Measurements from ENCODE around the gene SERPINE2.

GRCh38 chr2:224046752-224047151 is 7.7 kb upstream of the SERPINE2 start:
- TF ChIP-seq, protein P1, sequence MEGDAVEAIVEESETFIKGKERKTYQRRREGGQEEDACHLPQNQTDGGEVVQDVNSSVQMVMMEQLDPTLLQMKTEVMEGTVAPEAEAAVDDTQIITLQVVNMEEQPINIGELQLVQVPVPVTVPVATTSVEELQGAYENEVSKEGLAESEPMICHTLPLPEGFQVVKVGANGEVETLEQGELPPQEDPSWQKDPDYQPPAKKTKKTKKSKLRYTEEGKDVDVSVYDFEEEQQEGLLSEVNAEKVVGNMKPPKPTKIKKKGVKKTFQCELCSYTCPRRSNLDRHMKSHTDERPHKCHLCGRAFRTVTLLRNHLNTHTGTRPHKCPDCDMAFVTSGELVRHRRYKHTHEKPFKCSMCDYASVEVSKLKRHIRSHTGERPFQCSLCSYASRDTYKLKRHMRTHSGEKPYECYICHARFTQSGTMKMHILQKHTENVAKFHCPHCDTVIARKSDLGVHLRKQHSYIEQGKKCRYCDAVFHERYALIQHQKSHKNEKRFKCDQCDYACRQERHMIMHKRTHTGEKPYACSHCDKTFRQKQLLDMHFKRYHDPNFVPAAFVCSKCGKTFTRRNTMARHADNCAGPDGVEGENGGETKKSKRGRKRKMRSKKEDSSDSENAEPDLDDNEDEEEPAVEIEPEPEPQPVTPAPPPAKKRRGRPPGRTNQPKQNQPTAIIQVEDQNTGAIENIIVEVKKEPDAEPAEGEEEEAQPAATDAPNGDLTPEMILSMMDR (IDR thresholded peaks at IDR 0.05; ENCODE audit: low read depth, low read length, poor library complexity, severe bottlenecking): no peak
- TF ChIP-seq EZH2phosphoT487 (IDR thresholded peaks at IDR 0.05; ENCODE audit: borderline replicate concordance, low read length): no peak
